ENCODE results near the gene TULP1. TPM values are rescaled to one million over a fixed set of nuclear protein-coding genes. Genes with fewer than 3 reads are reported as not detected.

TULP1 gene
- total and polyA plus RNA-seq, 2 of the 13 experiments (the other 11 are each of a cell fraction or from before 2014, with no cell fraction given), result not detected

DNA sequence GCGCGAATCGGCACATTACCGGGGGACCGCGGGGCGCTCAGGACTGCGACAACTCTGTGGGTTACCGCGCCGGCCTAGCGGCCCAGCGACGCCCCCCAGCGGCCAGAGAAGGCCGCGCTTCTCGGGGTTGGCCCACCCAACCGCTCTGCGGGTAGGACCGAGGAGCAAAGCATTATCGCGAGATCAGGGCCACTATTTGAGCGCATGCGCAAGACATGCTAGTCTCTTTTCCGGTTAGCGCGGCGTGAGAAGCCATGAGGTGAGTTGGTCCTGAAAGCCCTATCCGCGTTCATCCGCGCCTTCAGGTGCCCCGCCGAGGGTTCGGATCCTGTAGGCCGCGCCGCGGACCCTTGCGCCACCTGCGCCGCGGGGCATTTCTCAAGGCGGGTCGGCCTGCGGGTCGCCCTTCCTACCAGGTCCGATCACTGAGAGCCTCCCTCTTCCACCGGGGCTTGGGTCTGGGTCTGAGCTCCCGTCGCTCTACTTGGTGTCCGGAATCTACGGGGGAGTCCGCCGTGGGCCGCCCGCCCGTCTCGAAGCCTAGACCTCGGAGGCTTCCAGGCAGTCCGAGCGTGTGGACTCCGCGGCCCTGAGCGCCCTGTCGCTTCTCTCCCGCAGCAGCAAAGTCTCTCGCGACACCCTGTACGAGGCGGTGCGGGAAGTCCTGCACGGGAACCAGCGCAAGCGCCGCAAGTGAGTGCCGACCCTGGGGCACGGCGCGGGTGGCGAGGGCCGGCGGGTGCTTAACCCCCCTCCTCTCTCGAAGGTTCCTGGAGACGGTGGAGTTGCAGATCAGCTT lies 44.3 kb downstream of the TULP1 start, which contains the start of gene RPL10A (continued):
- TF ChIP-seq ZEB1 (IDR thresholded peaks at IDR 0.05; ENCODE audit: insufficient replicate concordance, low read depth) (no peak), ZNF558 (CRISPR knock-in tag; IDR thresholded peaks at IDR 0.05; ENCODE audit: borderline replicate concordance) (peak; percentile 88), MTA1 (CRISPR knock-in tag; IDR thresholded peaks at IDR 0.05; ENCODE audit: borderline replicate concordance) (peak; percentile 79; the same call in 1 of the 2 replicates), ZFP90 (CRISPR knock-in tag; IDR thresholded peaks at IDR 0.05; ENCODE audit: borderline replicate concordance) (peak; percentile 91), ZNF761 (CRISPR knock-in tag; conservative IDR thresholded peaks at IDR 0.05) (peak; percentile 90; the same call in 1 of the 2 replicates), NONO (IDR thresholded peaks at IDR 0.05) (no peak), NONO (CRISPR knock-in tag; conservative IDR thresholded peaks at IDR 0.05) (peak; percentile 98), SOX5 (CRISPR knock-in tag; IDR thresholded peaks at IDR 0.05; ENCODE audit: borderline replicate concordance) (peak; percentile 65), JDP2 (CRISPR knock-in tag; IDR thresholded peaks at IDR 0.05; ENCODE audit: borderline replicate concordance) (no peak), EED (CRISPR knock-in tag; IDR thresholded peaks at IDR 0.05) (peak; percentile 83), ZNF441 (CRISPR knock-in tag; IDR thresholded peaks at IDR 0.05; ENCODE audit: borderline replicate concordance) (peak; percentile 79), ARHGAP35 (CRISPR knock-in tag; IDR thresholded peaks at IDR 0.05; ENCODE audit: borderline replicate concordance) (peak; percentile 84; the same call in 1 of the 2 replicates), NFKB2 (CRISPR knock-in tag; IDR thresholded peaks at IDR 0.05; ENCODE audit: borderline replicate concordance) (peak; percentile 97), FOXO1 (CRISPR knock-in tag; IDR thresholded peaks at IDR 0.05) (peak; percentile 61), MED8 (CRISPR knock-in tag; IDR thresholded peaks at IDR 0.05; ENCODE audit: insufficient replicate concordance) (peak; percentile 88), ZNF431 (CRISPR knock-in tag; IDR thresholded peaks at IDR 0.05; ENCODE audit: borderline replicate concordance, low read depth) (peak; percentile 91; the same call in 1 of the 2 replicates), ZNF768 (CRISPR knock-in tag; IDR thresholded peaks at IDR 0.05) (peak; percentile 62; the same call in 1 of the 2 replicates), HOXA5 (CRISPR knock-in tag; IDR thresholded peaks at IDR 0.05) (peak; percentile 97), ZNF607 (CRISPR knock-in tag; IDR thresholded peaks at IDR 0.05; ENCODE audit: borderline replicate concordance) (peak; percentile 93), U2AF1 (optimal IDR thresholded peaks at IDR 0.05; ENCODE audit: low read depth, low read length) (peak; percentile 72), FOXP1 (IDR thresholded peaks at IDR 0.05) (no peak), FOXP1 (CRISPR knock-in tag; IDR thresholded peaks at IDR 0.05) (no peak)
- TF ChIP-seq, protein P1, sequence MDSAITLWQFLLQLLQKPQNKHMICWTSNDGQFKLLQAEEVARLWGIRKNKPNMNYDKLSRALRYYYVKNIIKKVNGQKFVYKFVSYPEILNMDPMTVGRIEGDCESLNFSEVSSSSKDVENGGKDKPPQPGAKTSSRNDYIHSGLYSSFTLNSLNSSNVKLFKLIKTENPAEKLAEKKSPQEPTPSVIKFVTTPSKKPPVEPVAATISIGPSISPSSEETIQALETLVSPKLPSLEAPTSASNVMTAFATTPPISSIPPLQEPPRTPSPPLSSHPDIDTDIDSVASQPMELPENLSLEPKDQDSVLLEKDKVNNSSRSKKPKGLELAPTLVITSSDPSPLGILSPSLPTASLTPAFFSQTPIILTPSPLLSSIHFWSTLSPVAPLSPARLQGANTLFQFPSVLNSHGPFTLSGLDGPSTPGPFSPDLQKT (CRISPR knock-in tag; IDR thresholded peaks at IDR 0.05; ENCODE audit: borderline replicate concordance), result peak; percentile 78; the same call in 1 of the 2 replicates
- TF ChIP-seq, protein P2, sequence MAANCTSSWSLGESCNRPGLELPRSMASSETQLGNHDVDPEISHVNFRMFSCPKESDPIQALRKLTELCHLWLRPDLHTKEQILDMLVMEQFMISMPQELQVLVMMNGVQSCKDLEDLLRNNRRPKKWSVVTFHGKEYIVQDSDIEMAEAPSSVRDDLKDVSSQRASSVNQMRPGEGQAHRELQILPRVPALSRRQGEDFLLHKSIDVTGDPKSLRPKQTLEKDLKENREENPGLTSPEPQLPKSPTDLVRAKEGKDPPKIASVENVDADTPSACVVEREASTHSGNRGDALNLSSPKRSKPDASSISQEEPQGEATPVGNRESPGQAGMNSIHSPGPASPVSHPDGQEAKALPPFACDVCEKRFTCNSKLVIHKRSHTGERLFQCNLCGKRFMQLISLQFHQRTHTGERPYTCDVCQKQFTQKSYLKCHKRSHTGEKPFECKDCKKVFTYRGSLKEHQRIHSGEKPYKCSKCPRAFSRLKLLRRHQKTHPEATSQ (CRISPR knock-in tag; IDR thresholded peaks at IDR 0.05; ENCODE audit: borderline replicate concordance), result peak; percentile 98
- TF ChIP-seq, protein P3, sequence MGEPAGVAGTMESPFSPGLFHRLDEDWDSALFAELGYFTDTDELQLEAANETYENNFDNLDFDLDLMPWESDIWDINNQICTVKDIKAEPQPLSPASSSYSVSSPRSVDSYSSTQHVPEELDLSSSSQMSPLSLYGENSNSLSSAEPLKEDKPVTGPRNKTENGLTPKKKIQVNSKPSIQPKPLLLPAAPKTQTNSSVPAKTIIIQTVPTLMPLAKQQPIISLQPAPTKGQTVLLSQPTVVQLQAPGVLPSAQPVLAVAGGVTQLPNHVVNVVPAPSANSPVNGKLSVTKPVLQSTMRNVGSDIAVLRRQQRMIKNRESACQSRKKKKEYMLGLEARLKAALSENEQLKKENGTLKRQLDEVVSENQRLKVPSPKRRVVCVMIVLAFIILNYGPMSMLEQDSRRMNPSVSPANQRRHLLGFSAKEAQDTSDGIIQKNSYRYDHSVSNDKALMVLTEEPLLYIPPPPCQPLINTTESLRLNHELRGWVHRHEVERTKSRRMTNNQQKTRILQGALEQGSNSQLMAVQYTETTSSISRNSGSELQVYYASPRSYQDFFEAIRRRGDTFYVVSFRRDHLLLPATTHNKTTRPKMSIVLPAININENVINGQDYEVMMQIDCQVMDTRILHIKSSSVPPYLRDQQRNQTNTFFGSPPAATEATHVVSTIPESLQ (CRISPR knock-in tag; conservative IDR thresholded peaks at IDR 0.05), result peak; percentile 32; the same call in 1 of the 2 replicates
